Inflammatory macrophage (primary cell): ENCODE results near the gene TPM1.
"Not testable (repeated sequence)": the region's sequence is repeated elsewhere in the genome, so short reads cannot be mapped to it uniquely, and the experiment has no call there.

Source experiments
- DNase-seq, 2 donors: peaks; one replicate each; pipeline ENCODE4 v3.0.0-alpha.2; 2020 to 2022

The TPM1 gene

DNA sequence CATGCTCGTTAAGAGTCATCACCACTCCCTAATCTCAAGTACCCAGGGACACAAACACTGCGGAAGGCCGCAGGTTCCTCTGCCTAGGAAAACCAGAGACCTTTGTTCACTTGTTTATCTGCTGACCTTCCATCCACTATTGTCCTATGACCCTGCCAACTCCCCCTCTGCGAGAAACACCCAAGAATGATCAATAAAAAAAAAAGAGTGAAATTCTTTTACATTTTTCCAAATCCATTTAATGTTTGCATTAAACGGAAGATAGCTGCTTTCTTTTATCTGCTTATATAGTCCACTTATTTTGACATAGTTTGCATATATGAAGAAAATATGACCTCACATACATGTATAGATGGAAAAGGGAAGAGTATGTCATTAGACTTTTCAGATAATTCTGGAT is 57.0 kb downstream of the TPM1 start:
- DNase-seq, result not testable (repeated sequence)

DNA sequence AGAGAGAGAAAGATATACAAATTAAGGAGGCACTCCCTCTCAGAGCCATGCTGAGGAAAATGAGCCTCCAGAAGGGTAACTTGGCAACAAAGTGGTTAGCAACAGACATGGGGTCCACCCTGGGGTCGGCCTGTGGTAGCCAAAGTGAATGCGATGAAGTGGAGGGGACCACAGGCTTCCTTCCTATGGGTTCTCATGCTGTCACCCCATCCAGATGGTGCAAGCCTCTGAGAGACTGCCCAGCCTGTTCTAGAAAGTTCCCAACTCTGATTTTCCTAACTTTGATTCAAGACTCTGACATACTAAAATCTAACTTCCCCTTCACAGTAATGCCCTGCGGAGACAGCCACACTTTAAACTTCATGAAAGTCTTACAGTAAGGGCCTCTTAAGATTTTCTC is 60.9 kb downstream of the TPM1 start:
- peak in 1 of 2 donors; percentile 5 for DNase-seq

DNA sequence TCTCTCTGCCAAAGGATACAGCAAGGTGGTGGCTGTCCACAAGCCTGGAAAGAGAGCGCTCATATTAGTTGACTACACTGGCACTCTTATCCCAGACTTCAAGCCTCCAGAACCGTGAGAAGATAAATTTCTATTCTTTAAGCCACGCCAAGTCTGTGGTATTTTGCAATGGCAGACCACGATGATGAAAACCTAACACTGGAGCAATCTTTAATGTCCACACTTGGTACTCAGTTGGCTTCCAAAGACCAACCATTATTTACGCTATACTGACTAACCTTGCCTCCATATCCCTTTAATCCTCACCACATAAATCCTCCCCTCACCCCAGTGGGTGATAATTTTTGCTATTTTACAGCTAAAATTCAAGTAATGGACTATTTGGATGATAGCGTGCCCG is 62.2 kb downstream of the TPM1 start:
- peak; percentile 63 to 76 for DNase-seq

DNA sequence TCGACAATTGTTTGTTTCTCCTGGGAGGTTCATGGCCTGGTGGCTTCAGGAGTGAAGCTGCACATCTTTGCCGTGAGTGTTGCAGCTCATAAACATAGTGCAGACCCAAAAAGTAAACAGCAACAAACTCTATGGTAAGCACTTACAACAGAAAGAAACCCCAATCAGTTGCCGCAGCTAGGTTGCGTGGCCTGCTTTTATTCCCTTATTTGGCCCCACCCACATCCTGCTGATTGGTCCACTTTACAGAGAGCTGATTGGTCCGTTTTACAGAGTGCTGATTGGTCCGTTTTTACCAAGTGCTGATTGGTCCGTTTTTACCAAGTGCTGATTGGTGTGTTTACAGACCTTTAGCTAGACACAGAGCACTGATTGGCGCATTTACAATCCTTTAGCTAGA is 62.8 kb downstream of the TPM1 start:
- DNase-seq, result not testable (repeated sequence)

DNA sequence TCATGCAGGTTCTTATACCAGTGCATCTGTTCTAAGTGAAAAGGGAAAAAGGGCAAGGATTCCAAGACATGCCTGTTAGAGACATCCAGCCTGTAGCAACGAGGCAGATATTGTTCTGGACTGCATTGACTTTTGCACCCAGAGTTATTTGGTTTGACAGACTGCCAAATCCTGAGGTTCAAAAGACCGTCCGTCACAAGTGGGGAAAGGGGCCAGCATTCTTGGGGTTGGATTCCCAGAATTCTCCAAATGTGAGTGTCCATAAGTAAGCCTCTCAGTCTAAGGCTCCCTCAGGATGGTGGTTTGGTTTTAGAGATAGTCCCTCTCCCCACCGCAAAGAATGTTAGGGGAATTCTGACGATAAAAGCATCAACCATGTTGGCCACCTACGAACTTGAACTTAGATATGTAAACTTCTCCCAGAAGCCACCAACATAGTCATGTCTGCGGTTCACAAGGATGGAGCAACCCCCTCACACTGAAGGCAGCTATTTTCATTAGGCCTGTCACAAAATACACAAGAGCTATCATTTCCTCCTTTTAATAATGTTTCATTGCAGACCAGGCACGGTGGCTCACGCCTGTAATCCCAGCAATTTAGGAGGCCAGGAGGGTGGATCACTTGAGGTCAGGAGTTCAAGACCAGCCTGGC is 65.5 kb downstream of the TPM1 start:
- peak; percentile 11 to 25 for DNase-seq

DNA sequence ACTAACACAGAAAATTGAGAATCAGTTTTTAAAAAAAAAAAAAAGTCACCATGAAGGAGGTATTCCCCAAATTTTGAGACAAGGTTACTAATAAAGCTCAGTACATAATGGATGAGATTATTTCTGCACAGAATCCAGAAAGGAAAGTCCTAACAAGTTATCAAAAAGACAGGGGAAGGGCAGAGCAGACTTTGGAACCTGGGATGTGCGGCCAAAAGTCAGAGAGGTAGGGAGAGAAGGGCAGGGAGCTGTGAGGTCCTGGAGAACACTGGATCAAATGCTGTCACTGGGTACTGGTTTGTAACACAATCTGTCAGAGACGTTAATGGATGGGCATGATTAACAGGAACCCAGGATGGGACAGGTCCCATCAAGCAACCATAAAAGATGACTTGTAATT is 67.0 kb downstream of the TPM1 start:
- DNase-seq, result no peak

DNA sequence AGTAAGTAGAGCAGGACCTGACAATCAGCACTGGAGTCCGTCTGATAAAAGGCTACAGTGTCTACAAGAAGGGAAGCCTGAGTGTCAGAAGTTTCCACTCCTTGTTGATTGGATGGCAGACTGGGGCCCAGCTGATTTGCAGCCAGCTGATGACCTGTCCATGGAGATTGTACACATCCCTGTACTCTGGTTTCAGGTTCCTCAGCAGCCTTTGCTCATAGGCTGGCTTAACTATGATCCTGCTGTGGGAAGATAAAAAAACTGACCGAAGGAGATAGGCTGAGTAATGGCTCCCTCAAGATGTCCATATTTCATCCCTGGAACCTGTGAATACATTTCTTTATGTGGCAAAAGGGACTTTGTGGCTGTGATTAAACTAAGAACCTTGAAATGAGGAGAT is 67.4 kb downstream of the TPM1 start:
- no peak for DNase-seq

DNA sequence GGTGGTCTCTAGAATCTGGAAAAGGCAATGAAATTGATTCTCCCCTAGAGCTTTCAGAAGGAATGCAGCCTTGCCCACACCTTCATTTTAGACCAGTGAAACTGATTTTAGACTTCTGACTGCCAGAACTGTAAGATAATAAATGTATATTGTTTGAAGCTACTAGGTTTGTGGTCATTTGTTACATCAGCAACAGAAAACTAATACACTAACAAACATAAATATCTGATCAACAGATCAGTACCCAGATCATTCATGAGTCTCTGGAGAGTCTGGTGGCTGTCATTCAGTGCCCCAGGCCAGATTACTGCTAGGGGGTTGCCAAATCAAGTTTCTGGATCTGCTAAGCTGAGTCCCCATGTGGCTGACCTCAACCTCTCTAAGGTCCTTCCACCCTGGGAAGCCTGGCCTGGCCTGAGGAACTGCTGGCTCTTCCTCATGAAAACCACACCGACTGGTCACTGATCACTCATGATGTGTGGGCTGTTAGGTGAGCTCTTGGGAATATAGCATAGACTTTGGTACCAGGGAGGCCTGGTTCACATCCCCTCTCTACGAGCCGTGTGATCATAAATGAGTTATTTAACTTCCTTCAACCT is 68.0 kb downstream of the TPM1 start:
- peak; percentile 6 to 57 for DNase-seq

DNA sequence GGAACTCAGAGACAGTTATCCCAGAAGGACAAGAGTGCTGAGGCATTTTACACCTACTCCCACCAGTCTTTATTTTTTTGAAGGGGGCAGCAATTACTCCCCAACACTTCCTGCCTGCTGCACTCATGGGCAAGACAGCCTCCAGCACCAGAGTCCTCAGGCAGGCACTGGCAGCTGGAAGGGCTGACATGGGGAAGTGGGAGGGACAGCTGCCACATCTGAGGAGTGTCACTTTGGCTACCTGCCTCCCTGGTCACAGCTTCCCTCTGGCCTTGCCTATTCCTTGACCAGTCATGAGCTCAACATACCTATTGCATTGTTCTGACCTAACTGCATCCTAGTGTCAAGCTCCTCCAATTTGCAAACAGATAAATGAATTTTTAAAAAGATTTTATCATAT is 68.9 kb downstream of the TPM1 start:
- no peak for DNase-seq

DNA sequence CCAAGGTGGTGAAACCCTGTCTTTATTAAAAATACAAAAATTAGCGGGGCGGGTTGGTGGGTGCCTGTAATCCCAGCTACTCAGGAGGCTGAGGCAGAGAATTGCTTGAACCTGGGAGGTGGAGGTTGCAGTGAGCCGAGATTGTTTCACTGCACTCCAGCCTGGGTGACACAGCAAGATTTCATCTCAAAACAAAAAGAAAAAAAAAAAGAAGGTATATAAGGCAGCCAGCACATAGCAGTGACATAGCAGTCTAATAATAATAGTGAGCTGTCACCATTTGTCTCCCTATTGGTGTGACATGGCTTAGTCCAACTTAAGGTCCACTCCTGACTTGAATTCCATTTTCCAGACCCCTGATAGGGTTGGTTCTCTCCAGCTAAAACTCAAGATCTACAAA is 70.3 kb downstream of the TPM1 start:
- no peak for DNase-seq

DNA sequence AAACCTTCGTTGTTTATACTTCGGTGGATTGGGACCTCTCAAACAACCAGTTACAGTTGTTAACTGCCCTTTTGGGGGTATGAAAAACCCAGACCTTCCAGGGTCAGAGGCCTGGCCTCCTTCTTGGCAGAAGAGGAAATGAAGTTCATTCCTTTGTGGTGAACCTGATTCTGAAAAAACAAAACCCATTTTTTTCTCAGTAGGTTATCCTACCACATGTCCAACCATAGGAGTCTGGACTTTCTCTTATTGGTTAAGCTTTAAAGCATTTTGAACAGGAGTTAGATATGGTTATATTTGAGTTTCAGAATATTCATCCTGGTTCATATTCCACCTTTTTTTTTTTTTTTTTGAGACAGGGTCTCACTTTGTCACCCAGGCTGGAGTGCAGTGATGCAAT is 71.9 kb downstream of the TPM1 start:
- no peak for DNase-seq
